Measurements from ENCODE around the gene AAMDC. TPM values are rescaled to one million over a fixed set of nuclear protein-coding genes. Genes with fewer than 3 reads are reported as not detected.
A peak's percentile ranks its signal among the peaks of the same experiment; 100 is the strongest.

Gene AAMDC
- total and polyA plus RNA-seq, 2 of the 13 experiments (the other 11 are each of a cell fraction or from before 2014, with no cell fraction given), result 18.1 to 35.6 TPM

- no peak overlapping the region for H3K4me3 ChIP-seq (replicated peaks in 1 of 3; ENCODE audit: insufficient read depth in 1 of 3, low read depth in 2 of 3, low read length in 3 of 3)
- POLR2A ChIA-PET, result no interaction called here
- no peak overlapping the region for H3K9ac ChIP-seq (ENCODE audit: insufficient read depth, low read depth, low read length)
- no peak overlapping the region for H3K27ac ChIP-seq (ENCODE audit: extremely low read length, insufficient read depth, low read length)
- no peak overlapping the region for H2AFZ ChIP-seq (ENCODE audit: low read length)
- peaks cover 0 to 2% of the 10 kb centered on the region in 2 experiments; a peak in 2 of 5 replicates for H3K36me3 ChIP-seq (replicated peaks in 1 of 2; ENCODE audit: control insufficient read depth in 1 of 2, insufficient read depth in 2 of 2, low read length in 2 of 2)
- intact Hi-C loops (cut with micrococcal nuclease; ENCODE audit: unreplicated experiment), result no loop called here
- ATAC-seq (no peak), DNase-seq (ENCODE audit: low spot score) (no peak), FAIRE-seq (no peak)
- H3K79me2 ChIP-seq (ENCODE audit: insufficient read depth, low read length), result peaks cover 81% of the 10 kb centered on the region
- H3K27me3 ChIP-seq (ENCODE audit: control insufficient read depth in 1 of 2, insufficient read depth in 2 of 2, low read length in 2 of 2), result no peaks in the 10 kb centered on the region
- H4K20me1 ChIP-seq (ENCODE audit: insufficient read depth, low read length), result peaks cover 27% of the 10 kb centered on the region; the same call in 1 of the 2 replicates
- no peaks in the 10 kb centered on the region for H3K9me3 ChIP-seq (ENCODE audit: low read length)
- CTCF ChIA-PET (ENCODE audit: low intra/inter-chr PET ratio, low total read pairs), result no interaction called here
- in situ Hi-C loops (cut with HindIII; ENCODE audit: extremely low pct_ligation_motif_present, low pct_unique_long_range_greater_than_20kb), result no loop called here
- no peak overlapping the region for H3K4me2 ChIP-seq (ENCODE audit: low read depth, low read length)
- H3K4me1 ChIP-seq (ENCODE audit: insufficient read depth, low read length), result peaks cover 33% of the 10 kb centered on the region
- TF ChIP-seq ZNF121 (CRISPR knock-in tag; IDR thresholded peaks at IDR 0.05), result peak; percentile 71
- no peak for TF ChIP-seq SIN3A (IDR thresholded peaks at IDR 0.05; ENCODE audit: borderline replicate concordance, low read depth, low read length)
- BruUV-seq (replicated peaks), result no TSS peak
These were observed 14.5 kb upstream of the AAMDC start for GRCh38 chr11:77806415-77806814.

GRCh38 chr11:77806993-77807392 is 14.0 kb upstream of the AAMDC start:
- no peak overlapping the region for H2AFZ ChIP-seq (ENCODE audit: low read length)
- CTCF ChIA-PET (ENCODE audit: low intra/inter-chr PET ratio, low total read pairs), result no interaction called here
- TF ChIP-seq ATF7 (IDR thresholded peaks at IDR 0.05), result no peak
- no peak for TF ChIP-seq ATF7 (CRISPR knock-in tag; IDR thresholded peaks at IDR 0.05)
- no peak for TF ChIP-seq ZNF720 (CRISPR knock-in tag; IDR thresholded peaks at IDR 0.05)
- TF ChIP-seq ATRX (CRISPR knock-in tag; IDR thresholded peaks at IDR 0.05; ENCODE audit: borderline replicate concordance), result no peak
- TF ChIP-seq NFIB (CRISPR knock-in tag; IDR thresholded peaks at IDR 0.05; ENCODE audit: borderline replicate concordance), result no peak
- TF ChIP-seq FIP1L1 (IDR thresholded peaks at IDR 0.05; ENCODE audit: borderline replicate concordance, insufficient read depth, low read depth, low read length), result no peak
- peaks cover 81% of the 10 kb centered on the region for H3K79me2 ChIP-seq (ENCODE audit: insufficient read depth, low read length)
- no peaks in the 10 kb centered on the region for H3K9me3 ChIP-seq (ENCODE audit: low read length)
- H4K20me1 ChIP-seq (ENCODE audit: insufficient read depth, low read length), result peaks cover 23% of the 10 kb centered on the region; the same call in 1 of the 2 replicates
- no peak for FAIRE-seq
- H3K9ac ChIP-seq (ENCODE audit: insufficient read depth, low read depth, low read length), result no peak overlapping the region
- ATAC-seq, result no peak
- no peak overlapping the region for H3K27ac ChIP-seq (ENCODE audit: extremely low read length, insufficient read depth, low read length)
- H3K4me3 ChIP-seq (replicated peaks in 1 of 3; ENCODE audit: insufficient read depth in 1 of 3, low read depth in 2 of 3, low read length in 3 of 3), result no peak overlapping the region
- intact Hi-C loops (cut with micrococcal nuclease; ENCODE audit: unreplicated experiment) (no loop called here), in situ Hi-C loops (cut with HindIII; ENCODE audit: extremely low pct_ligation_motif_present, low pct_unique_long_range_greater_than_20kb) (no loop called here)
- peaks cover 2 to 3% of the 10 kb centered on the region in 2 experiments; a peak in 2 of 5 replicates for H3K36me3 ChIP-seq (replicated peaks in 1 of 2; ENCODE audit: control insufficient read depth in 1 of 2, insufficient read depth in 2 of 2, low read length in 2 of 2)
- 100% methylated on average over 2 of the region's 2 CpGs for WGBS (ENCODE audit: low lambda C conversion rate)
- no peaks in the 10 kb centered on the region for H3K27me3 ChIP-seq (ENCODE audit: control insufficient read depth in 1 of 2, insufficient read depth in 2 of 2, low read length in 2 of 2)
- no peak overlapping the region for H3K4me2 ChIP-seq (ENCODE audit: low read depth, low read length)
- H3K4me1 ChIP-seq (ENCODE audit: insufficient read depth, low read length), result peaks cover 28% of the 10 kb centered on the region
- POLR2A ChIA-PET, result no interaction called here
- no TSS peak for BruUV-seq (replicated peaks)
- DNase-seq (ENCODE audit: low spot score), result no peak
